GM12878 (cell line): ENCODE results near the gene IFNAR1.

Experiments used
- ATF3 ChIP-seq: IDR thresholded peaks from 2 replicates; pipeline ENCODE4 v1.6.1; 2011; ENCODE audit warnings: low read depth, mild to moderate bottlenecking, low read length, moderate library complexity, borderline replicate concordance; ENCODE audit errors: extremely low read depth
- CREB1 ChIP-seq: IDR thresholded peaks from 2 replicates; pipeline ENCODE4 v1.6.1; 2012; ENCODE audit warnings: low read depth, mild to moderate bottlenecking, inconsistent platforms
- EZH2 ChIP-seq: IDR thresholded peaks from 2 replicates; pipeline ENCODE4 v1.6.1; 2012; ENCODE audit warnings: low read depth, mild to moderate bottlenecking, control low read depth, inconsistent platforms, low read length, borderline replicate concordance; ENCODE audit not compliant: control insufficient read depth
- GABPA ChIP-seq: IDR thresholded peaks from 2 replicates; pipeline ENCODE4 v1.6.1; 2014; ENCODE audit warnings: antibody characterized with exemption, low read depth, mild to moderate bottlenecking, inconsistent platforms
- IKZF1 ChIP-seq: fragments of 450-650 bp; conservative IDR thresholded peaks from 2 replicates; pipeline ENCODE4 v1.6.1; 2017; ENCODE audit warnings: antibody characterized with exemption, mild to moderate bottlenecking
- NR2F1 ChIP-seq: fragments of 450-650 bp; conservative IDR thresholded peaks from 2 replicates; pipeline ENCODE4 v1.6.1; 2017; ENCODE audit warnings: mild to moderate bottlenecking
- PAX5 ChIP-seq: IDR thresholded peaks from 2 replicates; pipeline ENCODE4 v1.6.1; 2011; ENCODE audit warnings: low read depth, low read length, borderline replicate concordance
- POLR2A ChIP-seq: IDR thresholded peaks from 2 replicates; pipeline ENCODE4 v1.6.1; 2011; ENCODE audit warnings: low read depth, mild to moderate bottlenecking, low read length
- SIN3A ChIP-seq: IDR thresholded peaks from 2 replicates; pipeline ENCODE4 v1.6.1; 2012; ENCODE audit warnings: low read depth, low read length, improper control_type of control experiment
- TAF1 ChIP-seq: IDR thresholded peaks from 2 replicates; pipeline ENCODE4 v1.6.1; 2011; ENCODE audit warnings: mild to moderate bottlenecking, low read depth, low read length, borderline replicate concordance
- ZNF592 ChIP-seq: fragments of 450-650 bp; IDR thresholded peaks from 2 replicates; pipeline ENCODE4 v1.6.1; 2017; ENCODE audit warnings: mild to moderate bottlenecking, moderate library complexity
- TF ChIP-seq, protein P1 (sequence below): fragments of 450-650 bp; formaldehyde crosslinking; IDR thresholded peaks from 2 replicates; pipeline ENCODE4 v1.5.0; 2022; ENCODE audit warnings: mild to moderate bottlenecking, missing genetic modification characterization
- TF ChIP-seq, protein P2 (sequence below): fragments of 450-650 bp; IDR thresholded peaks from 2 replicates; pipeline ENCODE4 v1.6.1; 2017; ENCODE audit warnings: mild to moderate bottlenecking
- TF ChIP-seq, protein P3 (sequence below), 3 experiments: IDR thresholded peaks in 2 of 3; conservative IDR thresholded peaks in 1 of 3; 2 replicates each; pipeline ENCODE4 v1.5.1; 2011; ENCODE audit warnings: low read depth in 3 of 3, low read length in 3 of 3, mild to moderate bottlenecking in 3 of 3, control low read depth in 2 of 3, moderate library complexity in 2 of 3, inconsistent platforms in 1 of 3, mixed read lengths in 1 of 3; ENCODE audit not compliant: control insufficient read depth in 2 of 3, insufficient read depth in 1 of 3; ENCODE audit errors: extremely low read depth in 1 of 3

GRCh38 chr21:33309778-33310177 is 15.0 kb upstream of the IFNAR1 start:
- TF ChIP-seq SIN3A (no peak), PAX5 (no peak), ATF3 (no peak), CREB1 (no peak), NR2F1 (no peak), IKZF1 (no peak), TAF1 (no peak), POLR2A (no peak), GABPA (no peak), ZNF592 (no peak), EZH2 (no peak)
- TF ChIP-seq, protein P1, sequence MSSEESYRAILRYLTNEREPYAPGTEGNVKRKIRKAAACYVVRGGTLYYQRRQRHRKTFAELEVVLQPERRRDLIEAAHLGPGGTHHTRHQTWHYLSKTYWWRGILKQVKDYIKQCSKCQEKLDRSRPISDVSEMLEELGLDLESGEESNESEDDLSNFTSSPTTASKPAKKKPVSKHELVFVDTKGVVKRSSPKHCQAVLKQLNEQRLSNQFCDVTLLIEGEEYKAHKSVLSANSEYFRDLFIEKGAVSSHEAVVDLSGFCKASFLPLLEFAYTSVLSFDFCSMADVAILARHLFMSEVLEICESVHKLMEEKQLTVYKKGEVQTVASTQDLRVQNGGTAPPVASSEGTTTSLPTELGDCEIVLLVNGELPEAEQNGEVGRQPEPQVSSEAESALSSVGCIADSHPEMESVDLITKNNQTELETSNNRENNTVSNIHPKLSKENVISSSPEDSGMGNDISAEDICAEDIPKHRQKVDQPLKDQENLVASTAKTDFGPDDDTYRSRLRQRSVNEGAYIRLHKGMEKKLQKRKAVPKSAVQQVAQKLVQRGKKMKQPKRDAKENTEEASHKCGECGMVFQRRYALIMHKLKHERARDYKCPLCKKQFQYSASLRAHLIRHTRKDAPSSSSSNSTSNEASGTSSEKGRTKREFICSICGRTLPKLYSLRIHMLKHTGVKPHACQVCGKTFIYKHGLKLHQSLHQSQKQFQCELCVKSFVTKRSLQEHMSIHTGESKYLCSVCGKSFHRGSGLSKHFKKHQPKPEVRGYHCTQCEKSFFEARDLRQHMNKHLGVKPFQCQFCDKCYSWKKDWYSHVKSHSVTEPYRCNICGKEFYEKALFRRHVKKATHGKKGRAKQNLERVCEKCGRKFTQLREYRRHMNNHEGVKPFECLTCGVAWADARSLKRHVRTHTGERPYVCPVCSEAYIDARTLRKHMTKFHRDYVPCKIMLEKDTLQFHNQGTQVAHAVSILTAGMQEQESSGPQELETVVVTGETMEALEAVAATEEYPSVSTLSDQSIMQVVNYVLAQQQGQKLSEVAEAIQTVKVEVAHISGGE (CRISPR knock-in tag), result no peak
- TF ChIP-seq, protein P2, sequence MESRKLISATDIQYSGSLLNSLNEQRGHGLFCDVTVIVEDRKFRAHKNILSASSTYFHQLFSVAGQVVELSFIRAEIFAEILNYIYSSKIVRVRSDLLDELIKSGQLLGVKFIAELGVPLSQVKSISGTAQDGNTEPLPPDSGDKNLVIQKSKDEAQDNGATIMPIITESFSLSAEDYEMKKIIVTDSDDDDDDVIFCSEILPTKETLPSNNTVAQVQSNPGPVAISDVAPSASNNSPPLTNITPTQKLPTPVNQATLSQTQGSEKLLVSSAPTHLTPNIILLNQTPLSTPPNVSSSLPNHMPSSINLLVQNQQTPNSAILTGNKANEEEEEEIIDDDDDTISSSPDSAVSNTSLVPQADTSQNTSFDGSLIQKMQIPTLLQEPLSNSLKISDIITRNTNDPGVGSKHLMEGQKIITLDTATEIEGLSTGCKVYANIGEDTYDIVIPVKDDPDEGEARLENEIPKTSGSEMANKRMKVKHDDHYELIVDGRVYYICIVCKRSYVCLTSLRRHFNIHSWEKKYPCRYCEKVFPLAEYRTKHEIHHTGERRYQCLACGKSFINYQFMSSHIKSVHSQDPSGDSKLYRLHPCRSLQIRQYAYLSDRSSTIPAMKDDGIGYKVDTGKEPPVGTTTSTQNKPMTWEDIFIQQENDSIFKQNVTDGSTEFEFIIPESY, result no peak
- TF ChIP-seq, protein P3, sequence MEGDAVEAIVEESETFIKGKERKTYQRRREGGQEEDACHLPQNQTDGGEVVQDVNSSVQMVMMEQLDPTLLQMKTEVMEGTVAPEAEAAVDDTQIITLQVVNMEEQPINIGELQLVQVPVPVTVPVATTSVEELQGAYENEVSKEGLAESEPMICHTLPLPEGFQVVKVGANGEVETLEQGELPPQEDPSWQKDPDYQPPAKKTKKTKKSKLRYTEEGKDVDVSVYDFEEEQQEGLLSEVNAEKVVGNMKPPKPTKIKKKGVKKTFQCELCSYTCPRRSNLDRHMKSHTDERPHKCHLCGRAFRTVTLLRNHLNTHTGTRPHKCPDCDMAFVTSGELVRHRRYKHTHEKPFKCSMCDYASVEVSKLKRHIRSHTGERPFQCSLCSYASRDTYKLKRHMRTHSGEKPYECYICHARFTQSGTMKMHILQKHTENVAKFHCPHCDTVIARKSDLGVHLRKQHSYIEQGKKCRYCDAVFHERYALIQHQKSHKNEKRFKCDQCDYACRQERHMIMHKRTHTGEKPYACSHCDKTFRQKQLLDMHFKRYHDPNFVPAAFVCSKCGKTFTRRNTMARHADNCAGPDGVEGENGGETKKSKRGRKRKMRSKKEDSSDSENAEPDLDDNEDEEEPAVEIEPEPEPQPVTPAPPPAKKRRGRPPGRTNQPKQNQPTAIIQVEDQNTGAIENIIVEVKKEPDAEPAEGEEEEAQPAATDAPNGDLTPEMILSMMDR (IDR thresholded peaks at IDR 0.05 in 2 of 3, conservative IDR thresholded peaks at IDR 0.05 in 1 of 3; ENCODE audit: control insufficient read depth in 2 of 3, extremely low read depth in 1 of 3, insufficient read depth in 1 of 3, low read depth in 3 of 3, low read length in 3 of 3), result no peak
